Endothelial cell of umbilical vein (primary cell): Measurements from ENCODE around the gene TBC1D10A. TPM values are rescaled to one million over a fixed set of nuclear protein-coding genes. Genes with fewer than 3 reads are reported as not detected.

Experiments used
- BruUV-seq: library from RNA; stranded (reverse); fragments of 400-500 nt; replicated peaks from 2 replicates; lab custom pipeline; 2021; lab: Mats Ljungman, UMichigan
- CTCF ChIA-PET: fragments of 300-600, 350-600 bp; sonication (Branson Sonifier 250); formaldehyde crosslinking; loops from one replicate; lab custom pipeline; 2021; ENCODE audit warnings: antibody characterized with exemption, inconsistent platforms; lab: Charles Lee
- POLR2A ChIA-PET: fragments of 300-600, 350-600 bp; sonication (Branson Sonifier 250); formaldehyde crosslinking; loops from one replicate; lab custom pipeline; 2021; ENCODE audit warnings: antibody characterized with exemption, inconsistent platforms; lab: Charles Lee
- DNase-seq: peaks from one replicate; pipeline ENCODE4 v3.0.0-alpha.2; 2011; ENCODE audit warnings: low read depth, low spot score
- FAIRE-seq: peaks from 2 replicates; lab custom pipeline; 2011; peaks lifted over from hg19 to GRCh38; lab: Jason Lieb, UNC
- H2AFZ ChIP-seq: 2 replicates; pipeline ENCODE4 v1.6.0; 2012; ENCODE audit warnings: low read depth, low read length, control low read depth, inconsistent platforms
- H3K27ac ChIP-seq: 2 replicates; pipeline ENCODE4 v1.5.1; 2011; ENCODE audit warnings: low read depth, mild to moderate bottlenecking, control low read depth, low read length, moderate library complexity; ENCODE audit not compliant: insufficient read depth
- H3K27me3 ChIP-seq, 2 experiments: 2 replicates each; pipeline versions ENCODE4 v1.6.0 to v1.6.1; 2011; ENCODE audit warnings: low read length in 2 of 2, mixed read lengths in 1 of 2; ENCODE audit not compliant: control insufficient read depth in 2 of 2, insufficient read depth in 2 of 2
- H3K36me3 ChIP-seq, 2 experiments: 2 replicates in 1 of 2; 3 replicates in 1 of 2; pipeline ENCODE4 v1.5.1; 2011; ENCODE audit warnings: low read length in 2 of 2, mild to moderate bottlenecking in 1 of 2, moderate library complexity in 1 of 2; ENCODE audit not compliant: control insufficient read depth in 2 of 2, insufficient read depth in 2 of 2; ENCODE audit errors: extremely low read depth in 1 of 2
- H3K4me1 ChIP-seq: 3 replicates; pipeline ENCODE4 v1.5.1; 2011; ENCODE audit warnings: mild to moderate bottlenecking, low read length; ENCODE audit not compliant: control insufficient read depth, insufficient read depth; ENCODE audit errors: extremely low read depth
- H3K4me2 ChIP-seq: 2 replicates; pipeline ENCODE4 v1.6.1; 2011; ENCODE audit warnings: low read length, control low read depth, mixed read lengths; ENCODE audit not compliant: insufficient read depth
- H3K4me3 ChIP-seq, 3 experiments: fragments of 200-600 bp in 1 of 3; sonication (generic), shearing (Covaris generic) in 1 of 3; replicated peaks in 1 of 3; 2 replicates each; pipeline ENCODE4 v1.5.1; 2011 to 2016; ENCODE audit warnings: control low read depth in 3 of 3, low read length in 3 of 3, mild to moderate bottlenecking in 2 of 3, inconsistent platforms in 1 of 3, low read depth in 1 of 3, moderate library complexity in 1 of 3; ENCODE audit not compliant: insufficient read depth in 1 of 3
- H3K79me2 ChIP-seq: 2 replicates; pipeline ENCODE4 v1.6.0; 2012; ENCODE audit warnings: low read length, inconsistent platforms; ENCODE audit not compliant: control insufficient read depth, insufficient read depth
- H3K9ac ChIP-seq: replicated peaks from 2 replicates; pipeline ENCODE3; 2011; ENCODE audit warnings: low read length, control low read depth; ENCODE audit not compliant: insufficient read depth; ENCODE audit errors: extremely low read depth
- H3K9me1 ChIP-seq: replicated peaks from 3 replicates; pipeline ENCODE4 v1.6.0; 2011; ENCODE audit warnings: mild to moderate bottlenecking, low read length; ENCODE audit not compliant: control insufficient read depth, insufficient read depth; ENCODE audit errors: extremely low read depth
- H3K9me3 ChIP-seq: replicated peaks from 2 replicates; pipeline ENCODE4 v1.5.1; 2012; ENCODE audit warnings: low read length, inconsistent platforms; ENCODE audit not compliant: control insufficient read depth, insufficient read depth
- H4K20me1 ChIP-seq: replicated peaks from 2 replicates; pipeline ENCODE3; 2011; ENCODE audit warnings: mild to moderate bottlenecking, low read length; ENCODE audit not compliant: control insufficient read depth, insufficient read depth; ENCODE audit errors: extremely low read depth
- CTCF ChIP-seq, 2 donors: IDR thresholded peaks; 1 replicate in 1 of 2; 2 replicates in 1 of 2; pipeline ENCODE4 v1.5.1; 2011; ENCODE audit warnings: low read length in 2 of 2, mild to moderate bottlenecking in 2 of 2, moderate library complexity in 2 of 2, control low read depth in 1 of 2, inconsistent platforms in 1 of 2, low read depth in 1 of 2; ENCODE audit not compliant: insufficient read depth in 1 of 2; ENCODE audit errors: extremely low read depth in 1 of 2
- EZH2 ChIP-seq: IDR thresholded peaks from 2 replicates; pipeline ENCODE4 v1.6.1; 2012; ENCODE audit warnings: borderline replicate concordance, low read depth, mild to moderate bottlenecking, moderate library complexity, low read length, inconsistent platforms; ENCODE audit not compliant: severe bottlenecking
- FOS ChIP-seq: IDR thresholded peaks from 2 replicates; pipeline ENCODE4 v1.6.1; 2011; ENCODE audit warnings: mild to moderate bottlenecking, low read length, moderate library complexity, borderline replicate concordance; ENCODE audit not compliant: insufficient read depth
- GATA2 ChIP-seq: IDR thresholded peaks from 2 replicates; pipeline ENCODE4 v1.7.0; 2011; ENCODE audit warnings: low read depth, mild to moderate bottlenecking, moderate library complexity, mixed read lengths, low read length; ENCODE audit not compliant: insufficient read length, insufficient read depth
- JUN ChIP-seq: IDR thresholded peaks from 2 replicates; pipeline ENCODE4 v1.6.1; 2011; ENCODE audit warnings: borderline replicate concordance, low read depth; ENCODE audit not compliant: insufficient read length, insufficient read depth
- MYC ChIP-seq: IDR thresholded peaks from one replicate; pipeline ENCODE4 v1.6.1; 2011; ENCODE audit warnings: mild to moderate bottlenecking, low read depth, low read length
- POLR2A ChIP-seq: IDR thresholded peaks from 2 replicates; pipeline ENCODE4 v1.6.1; 2012; ENCODE audit warnings: low read depth, mild to moderate bottlenecking, control low read depth, low read length
- POLR2AphosphoS5 ChIP-seq: IDR thresholded peaks from 2 replicates; pipeline ENCODE4 v1.6.1; 2012; ENCODE audit warnings: low read depth, mild to moderate bottlenecking, control low read depth, low read length, moderate library complexity; ENCODE audit not compliant: insufficient read depth
- dilution Hi-C: fragments of 300-500 bp; cut with MboI; formaldehyde crosslinking; loops from one replicate; pipeline ENCODE4 v1.15.0; 2019; ENCODE audit warnings: low sequenced_read_pairs; ENCODE audit not compliant: extremely low pct_ligation_motif_present
- intact Hi-C: fragments of 100-400 bp; cut with micrococcal nuclease; formaldehyde crosslinking; loops from one replicate; pipeline ENCODE4 v1.10.0; 2022
- polyA plus RNA-seq, 4 experiments: library from polyadenylated mRNA; depleted of rRNA in 3 of 4; stranded (reverse) in 3 of 4; unstranded in 1 of 4; fragments of >200 nt; gene quantifications; 2 replicates each; pipeline versions ENCODE4 v1.2.1 to v1.2.3, GENCODE V29; 2011 to 2012; ENCODE audit warnings: missing spikeins in 1 of 4
- total RNA-seq: library from RNA; stranded (reverse); gene quantifications from 2 replicates; pipeline ENCODE4 v1.2.3, GENCODE V29; 2021
- TF ChIP-seq, protein P1 (sequence below): IDR thresholded peaks from 2 replicates; pipeline ENCODE4 v1.6.1; 2011; ENCODE audit not compliant: insufficient read depth, insufficient read length

TBC1D10A gene
- total and polyA plus RNA-seq, 2 donors (not counting 3 experiments of a cell fraction or from before 2014, with no cell fraction given), result 10.0 to 11.9 TPM

DNA sequence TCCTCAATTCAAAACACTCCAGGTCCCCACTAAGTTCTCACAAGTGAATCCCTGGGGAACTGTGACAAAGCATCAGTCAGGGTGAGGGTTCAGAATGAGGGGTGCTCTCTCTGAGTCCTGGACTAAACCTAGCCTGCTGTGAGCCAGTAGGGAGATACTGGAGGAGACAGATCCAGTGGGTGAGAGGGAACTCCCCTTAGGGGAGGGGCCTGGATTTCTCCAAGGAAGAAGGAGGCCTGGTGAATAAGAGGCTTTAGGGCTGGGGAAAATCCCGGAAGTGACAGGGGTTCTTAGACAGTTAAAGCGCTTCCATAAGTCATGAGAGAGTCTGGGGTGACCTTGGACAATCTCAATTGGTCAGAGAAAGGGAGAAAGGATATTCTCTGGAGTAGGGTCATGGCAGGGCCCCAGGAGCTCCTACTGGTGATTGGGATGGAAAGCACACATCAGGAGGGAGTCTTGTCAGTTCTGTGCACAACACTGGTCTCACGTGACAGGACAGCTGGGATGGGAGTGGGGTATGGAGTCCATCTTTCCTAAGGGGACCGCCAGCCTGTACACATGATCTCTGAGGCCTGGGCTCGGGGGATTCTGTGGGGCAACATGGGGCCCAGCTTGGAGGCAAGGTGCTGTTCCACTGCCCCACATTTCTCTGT is 1.5 kb downstream of the TBC1D10A start:
- no peaks in the 10 kb centered on the region for H3K79me2 ChIP-seq
- FAIRE-seq (no peak), DNase-seq (no peak)
- no peaks in the 10 kb centered on the region for H3K9me1 ChIP-seq
- no peaks in the 10 kb centered on the region for H3K27me3 ChIP-seq
- no peaks in the 10 kb centered on the region for H3K36me3 ChIP-seq
- no peak for TF ChIP-seq POLR2AphosphoS5
- no peak for TF ChIP-seq FOS
- TF ChIP-seq MYC, result no peak
- TF ChIP-seq, protein P1, sequence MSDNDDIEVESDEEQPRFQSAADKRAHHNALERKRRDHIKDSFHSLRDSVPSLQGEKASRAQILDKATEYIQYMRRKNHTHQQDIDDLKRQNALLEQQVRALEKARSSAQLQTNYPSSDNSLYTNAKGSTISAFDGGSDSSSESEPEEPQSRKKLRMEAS, result no peak
- TF ChIP-seq POLR2A, result no peak
- TF ChIP-seq JUN, result no peak
- no peak for TF ChIP-seq GATA2
- TF ChIP-seq CTCF (IDR thresholded peaks at IDR 0.05; ENCODE audit: extremely low read depth in 1 of 2, insufficient read depth in 1 of 2, low read depth in 1 of 2, low read length in 2 of 2), result no peak
- no peak for TF ChIP-seq EZH2
- H3K9me3 ChIP-seq, result no peaks in the 10 kb centered on the region
- H4K20me1 ChIP-seq, result no peaks in the 10 kb centered on the region
- no peak overlapping the region for H2AFZ ChIP-seq
- H3K9ac ChIP-seq, result no peak overlapping the region
- dilution Hi-C loops, result no loop called here
- no peak overlapping the region for H3K4me3 ChIP-seq
- CTCF ChIA-PET, result interaction anchor here (1.6 to 14.7 kb wide), 2 partner anchors 33 to 37 kb away, joined by 4 to 164 read pairs; partner anchors contain the start of gene CASTOR1
- intact Hi-C loops, result no loop called here
- POLR2A ChIA-PET, result no interaction called here
- H3K27ac ChIP-seq, result no peak overlapping the region
- TSS peak; percentile 26 for BruUV-seq
- no peak overlapping the region for H3K4me2 ChIP-seq
- H3K4me1 ChIP-seq, result peaks cover 13% of the 10 kb centered on the region
